Keratinocyte (primary cell): Measurements from ENCODE around the gene DCHS2.

Experiments used
- CTCF ChIP-seq, 3 experiments: IDR thresholded peaks in 1 of 3; conservative IDR thresholded peaks in 1 of 3; optimal IDR thresholded peaks in 1 of 3; 2 replicates in 2 of 3; 3 replicates in 1 of 3; pipeline versions ENCODE3 to v1.5.1; 2011; ENCODE audit warnings: low read length in 3 of 3, mild to moderate bottlenecking in 3 of 3, moderate library complexity in 2 of 3, control low read depth in 1 of 3, inconsistent platforms in 1 of 3; ENCODE audit not compliant: insufficient read depth in 2 of 3; ENCODE audit errors: extremely low read depth in 1 of 3
- EZH2 ChIP-seq: IDR thresholded peaks from one replicate; pipeline ENCODE4 v1.6.1; 2012; ENCODE audit warnings: inconsistent platforms, mild to moderate bottlenecking, low read length, moderate library complexity

- TF ChIP-seq CTCF (optimal IDR thresholded peaks at IDR 0.05 in 1 of 3, IDR thresholded peaks at IDR 0.05 in 1 of 3, conservative IDR thresholded peaks at IDR 0.05 in 1 of 3; ENCODE audit: extremely low read depth in 1 of 3, insufficient read depth in 2 of 3, low read length in 3 of 3) (no peak), EZH2 (no peak)
Observed at GRCh38 chr4:154527308-154527707, 35.7 kb upstream of the DCHS2 start.
